Peyer's patch (tissue), 4 donors: Measurements from ENCODE around the gene APOBEC3A. TPM values are rescaled to one million over a fixed set of nuclear protein-coding genes. Genes with fewer than 3 reads are reported as not detected.
"Not testable (repeated sequence)": the region's sequence is repeated elsewhere in the genome, so short reads cannot be mapped to it uniquely, and the experiment has no call there.

Source experiments
- DNase-seq, 3 donors: peaks; one replicate each; pipeline ENCODE4 v3.0.0-alpha.2; 2017 to 2019
- H3K27ac ChIP-seq, 4 donors: fragments of 200-600 bp; sonication (generic); one replicate each; pipeline ENCODE4 v1.5.1; 2016 to 2019
- H3K27me3 ChIP-seq, 2 donors: fragments of 200-600 bp; sonication (generic); one replicate each; pipeline ENCODE4 v1.5.1; 2019
- H3K36me3 ChIP-seq, 3 donors: fragments of 200-600 bp; sonication (generic); one replicate each; pipeline ENCODE4 v1.5.1; 2016 to 2019
- H3K4me1 ChIP-seq, 4 donors: fragments of 200-600 bp; sonication (generic); one replicate each; pipeline ENCODE4 v1.5.1; 2016 to 2019
- H3K4me3 ChIP-seq, 4 donors: fragments of 200-600 bp; sonication (generic); 1 replicate in 3 of 4; 2 replicates in 1 of 4; pipeline ENCODE4 v1.5.1; 2016 to 2019; ENCODE audit warnings: mild to moderate bottlenecking in 1 of 4
- H3K9me3 ChIP-seq, 4 donors: fragments of 200-600 bp; sonication (generic); one replicate each; pipeline ENCODE4 v1.5.1; 2016 to 2019; ENCODE audit warnings: mild to moderate bottlenecking in 1 of 4
- CTCF ChIP-seq, 6 experiments: fragments of 450-650 bp in 4 of 6; fragments of 200-600 bp in 2 of 6; sonication (generic) in 1 of 6; IDR thresholded peaks; one replicate each; pipeline ENCODE4 v1.5.1; 2017 to 2019; ENCODE audit warnings: antibody characterized with exemption in 6 of 6, mild to moderate bottlenecking in 3 of 6, moderate library complexity in 1 of 6
- POLR2A ChIP-seq, 2 donors: fragments of 450-650 bp; IDR thresholded peaks; one replicate each; pipeline ENCODE4 v1.5.1; 2017; ENCODE audit warnings: antibody characterized with exemption in 2 of 2, mild to moderate bottlenecking in 2 of 2, moderate library complexity in 2 of 2
- total RNA-seq, 4 donors: library from RNA; depleted of rRNA; stranded (reverse); fragments of >200 nt; gene quantifications; one replicate each; pipeline ENCODE4 v1.1.0, GENCODE V29; 2016

The APOBEC3A gene
- total RNA-seq, 4 donors from 2014 or later = 9.1 TPM; not detected in 3

- Histone ChIP-seq H3K27me3 (no peaks in the 10 kb centered on the region), H3K4me3 (no peak overlapping the region), H3K36me3 (no peaks in the 10 kb centered on the region), H3K9me3 (no peaks in the 10 kb centered on the region), H3K27ac (no peak overlapping the region), H3K4me1 (peaks cover 0 to 7% (median 2%) of the 10 kb centered on the region in 4 donors)
- TF ChIP-seq CTCF (IDR thresholded peaks at IDR 0.05) (no peak), POLR2A (IDR thresholded peaks at IDR 0.05) (no peak)
- DNase-seq = peak in 1 of 3 donors; percentile 29
Measured at GRCh38 chr22:38956551-38956950, 858 bp upstream of the APOBEC3A start.

GRCh38 chr22:38957808-38958650 is 620 bp downstream of the APOBEC3A start:
- TF ChIP-seq CTCF (IDR thresholded peaks at IDR 0.05) (no peak), POLR2A (IDR thresholded peaks at IDR 0.05) (no peak)
- Histone ChIP-seq H3K36me3 (no peaks in the 10 kb centered on the region), H3K4me1 (peaks cover 0 to 7% (median 2%) of the 10 kb centered on the region in 4 donors), H3K4me3 (no peak overlapping the region), H3K27me3 (no peaks in the 10 kb centered on the region), H3K9me3 (no peaks in the 10 kb centered on the region), H3K27ac (no peak overlapping the region)
- no peak for DNase-seq

GRCh38 chr22:38958651-38958943 is 1.2 kb downstream of the APOBEC3A start:
- H3K27me3 ChIP-seq, H3K36me3 ChIP-seq, H3K4me3 ChIP-seq, H3K9me3 ChIP-seq, H3K27ac ChIP-seq, DNase-seq, H3K4me1 ChIP-seq: not testable (repeated sequence)

- Histone ChIP-seq H3K36me3 (no peaks in the 10 kb centered on the region), H3K9me3 (no peaks in the 10 kb centered on the region), H3K27ac (no peak overlapping the region), H3K4me1 (peaks cover 0 to 13% (median 0%) of the 10 kb centered on the region in 4 donors), H3K27me3 (no peaks in the 10 kb centered on the region), H3K4me3 (no peak overlapping the region)
- TF ChIP-seq CTCF (IDR thresholded peaks at IDR 0.05) (no peak), POLR2A (IDR thresholded peaks at IDR 0.05) (no peak)
- DNase-seq = no peak
Measured at GRCh38 chr22:38959590-38959989, 2.2 kb downstream of the APOBEC3A start.

GRCh38 chr22:38960673-38961072 is 3.3 kb downstream of the APOBEC3A start:
- H3K9me3 ChIP-seq, H3K27ac ChIP-seq, DNase-seq, H3K4me3 ChIP-seq, H3K36me3 ChIP-seq, H3K27me3 ChIP-seq: not testable (repeated sequence)
- H3K4me1 ChIP-seq = peaks cover 0 to 19% (median 0%) of the 10 kb centered on the region in 4 donors

- H3K4me3 ChIP-seq, H3K9me3 ChIP-seq, H3K27me3 ChIP-seq, H3K36me3 ChIP-seq: not testable (repeated sequence)
- Histone ChIP-seq H3K27ac (peak overlapping the region in 3 of 4 donors; percentile 27 to 68 (median 61)), H3K4me1 (peaks cover 0 to 19% (median 0%) of the 10 kb centered on the region in 4 donors)
- peak in 1 of 3 donors; percentile 54 for DNase-seq
Measured at GRCh38 chr22:38963291-38963738, 5.9 kb downstream of the APOBEC3A start.

- H3K4me1 ChIP-seq = peaks cover 0 to 19% (median 0%) of the 10 kb centered on the region in 4 donors
- TF ChIP-seq CTCF (IDR thresholded peaks at IDR 0.05) = no peak
- TF ChIP-seq POLR2A (IDR thresholded peaks at IDR 0.05) = no peak
- no peak overlapping the region for H3K4me3 ChIP-seq
- peak overlapping the region in 3 of 4 donors; percentile 27 to 68 (median 61) for H3K27ac ChIP-seq
- no peaks in the 10 kb centered on the region for H3K27me3 ChIP-seq
- no peaks in the 10 kb centered on the region for H3K9me3 ChIP-seq
- H3K36me3 ChIP-seq = no peaks in the 10 kb centered on the region
- DNase-seq = peak in 2 of 3 donors; percentile 91 to 95
Measured at GRCh38 chr22:38963872-38964271, 6.5 kb downstream of the APOBEC3A start.
